MM.1S (cell line): Measurements from ENCODE around the gene NYAP2.

Experiments used
- DNase-seq: peaks from one replicate; pipeline ENCODE4 v3.0.0-alpha.2; 2015
- H2AFZ ChIP-seq: fragments of 300-600 bp; sonication (generic); 2 replicates; pipeline ENCODE4 v1.6.0; 2016; ENCODE audit warnings: antibody characterized with exemption, low read length
- H3F3A ChIP-seq: fragments of 300-600 bp; sonication (generic); 2 replicates; pipeline ENCODE4 v1.6.1; 2016; ENCODE audit warnings: mild to moderate bottlenecking, antibody characterized with exemption, low read length, moderate library complexity, mixed read lengths; ENCODE audit not compliant: insufficient read depth
- H3K27ac ChIP-seq: fragments of 300-600 bp; sonication (generic); 2 replicates; pipeline ENCODE4 v1.5.1; 2016; ENCODE audit warnings: mild to moderate bottlenecking, low read length
- H3K27me3 ChIP-seq: fragments of 300-600 bp; sonication (generic); replicated peaks from 2 replicates; pipeline ENCODE4 v1.6.0; 2016; ENCODE audit warnings: low read length; ENCODE audit not compliant: insufficient read depth
- H3K36me3 ChIP-seq: fragments of 300-600 bp; sonication (generic); replicated peaks from 2 replicates; pipeline ENCODE4 v1.6.1; 2016; ENCODE audit warnings: mild to moderate bottlenecking, low read length, mixed read lengths; ENCODE audit not compliant: insufficient read depth
- H3K4me1 ChIP-seq: fragments of 300-600 bp; sonication (generic); 2 replicates; pipeline ENCODE4 v1.6.1; 2016; ENCODE audit warnings: low read length, mixed read lengths
- H3K4me2 ChIP-seq: fragments of 300-600 bp; sonication (generic); 2 replicates; pipeline ENCODE4 v1.6.0; 2016; ENCODE audit warnings: low read depth, low read length
- H3K4me3 ChIP-seq: fragments of 300-600 bp; sonication (generic); 2 replicates; pipeline ENCODE4 v1.5.1; 2016; ENCODE audit warnings: low read length, mixed read lengths
- H3K79me2 ChIP-seq: fragments of 300-600 bp; sonication (generic); 2 replicates; pipeline ENCODE4 v1.6.1; 2016; ENCODE audit warnings: mixed run types, low read length, mixed read lengths
- H3K9ac ChIP-seq: fragments of 300-600 bp; sonication (generic); 2 replicates; pipeline ENCODE4 v1.6.1; 2016; ENCODE audit warnings: low read length, mixed read lengths
- H3K9me2 ChIP-seq: fragments of 300-600 bp; sonication (generic); replicated peaks from 2 replicates; pipeline ENCODE4 v1.6.1; 2016; ENCODE audit warnings: mild to moderate bottlenecking, low read length, mixed read lengths; ENCODE audit not compliant: insufficient read depth
- H3K9me3 ChIP-seq: fragments of 300-600 bp; sonication (generic); replicated peaks from 2 replicates; pipeline ENCODE4 v1.6.1; 2016; ENCODE audit warnings: mild to moderate bottlenecking, low read length, mixed read lengths; ENCODE audit not compliant: insufficient read depth
- H4K20me1 ChIP-seq: fragments of 300-600 bp; sonication (generic); 2 replicates; pipeline ENCODE4 v1.6.1; 2016; ENCODE audit warnings: mild to moderate bottlenecking, low read length, moderate library complexity, mixed read lengths; ENCODE audit not compliant: insufficient read depth
- CTCF ChIP-seq: fragments of 300-600 bp; sonication (generic); IDR thresholded peaks from 2 replicates; pipeline ENCODE4 v1.5.1; 2016; ENCODE audit warnings: antibody characterized with exemption, low read length, mixed read lengths
- EZH2 ChIP-seq: fragments of 300-600 bp; sonication (generic); optimal IDR thresholded peaks from 2 replicates; pipeline ENCODE3; 2017; ENCODE audit warnings: low read depth, mild to moderate bottlenecking, antibody characterized with exemption, low read length, mixed read lengths
- EZH2phosphoT487 ChIP-seq: fragments of 300-600 bp; sonication (generic); IDR thresholded peaks from 2 replicates; pipeline ENCODE4 v1.6.1; 2018; ENCODE audit warnings: antibody characterized with exemption, low read length

The NYAP2 gene

GRCh38 chr2:225526760-225527390, 127.4 kb downstream of the NYAP2 start:
- H3K27me3 ChIP-seq = no peaks in the 10 kb centered on the region
- no peaks in the 10 kb centered on the region for H3K79me2 ChIP-seq
- TF ChIP-seq EZH2phosphoT487 = no peak
- TF ChIP-seq CTCF = no peak
- TF ChIP-seq EZH2 = no peak
- H3K9me3 ChIP-seq = no peaks in the 10 kb centered on the region
- no peaks in the 10 kb centered on the region for H3F3A ChIP-seq
- no peaks in the 10 kb centered on the region for H4K20me1 ChIP-seq
- no peaks in the 10 kb centered on the region for H3K4me1 ChIP-seq
- H3K27ac ChIP-seq = no peak overlapping the region
- no peak overlapping the region for H3K9ac ChIP-seq
- no peak overlapping the region for H3K4me3 ChIP-seq
- H3K4me2 ChIP-seq = no peak overlapping the region
- H3K9me2 ChIP-seq = no peaks in the 10 kb centered on the region
- H2AFZ ChIP-seq = no peak overlapping the region
- no peaks in the 10 kb centered on the region for H3K36me3 ChIP-seq
- DNase-seq = no peak

DNA sequence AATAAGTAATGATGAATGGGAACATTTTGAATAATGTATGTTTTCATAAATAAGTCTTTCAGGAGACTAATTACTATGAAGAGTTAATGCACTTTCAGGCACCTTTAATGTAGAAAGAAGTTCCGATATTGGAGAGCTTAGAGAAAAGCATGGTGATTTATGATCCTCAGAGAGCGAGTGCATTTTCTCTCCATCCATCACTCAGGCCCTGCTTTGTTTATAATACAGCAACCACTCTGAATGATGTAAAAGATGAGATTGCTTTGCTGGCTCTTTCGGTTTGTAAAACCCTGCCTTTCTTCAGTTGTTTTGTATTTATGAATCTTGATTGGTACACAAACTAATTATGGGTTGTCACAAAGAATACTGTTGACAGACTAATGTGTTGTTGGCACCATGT, 132.0 kb downstream of the NYAP2 start:
- H3K27ac ChIP-seq = no peak overlapping the region
- H3K9ac ChIP-seq = no peak overlapping the region
- H3K4me1 ChIP-seq = no peaks in the 10 kb centered on the region
- H3K4me3 ChIP-seq = no peak overlapping the region
- no peak for DNase-seq
- H3K9me3 ChIP-seq = no peaks in the 10 kb centered on the region
- H3K79me2 ChIP-seq = no peaks in the 10 kb centered on the region
- no peaks in the 10 kb centered on the region for H4K20me1 ChIP-seq
- H3K4me2 ChIP-seq = no peak overlapping the region
- H3K36me3 ChIP-seq = no peaks in the 10 kb centered on the region
- H2AFZ ChIP-seq = no peak overlapping the region
- TF ChIP-seq EZH2phosphoT487 = no peak
- no peak for TF ChIP-seq EZH2
- no peak for TF ChIP-seq CTCF
- no peaks in the 10 kb centered on the region for H3K9me2 ChIP-seq
- no peaks in the 10 kb centered on the region for H3F3A ChIP-seq
- H3K27me3 ChIP-seq = no peaks in the 10 kb centered on the region

- H4K20me1 ChIP-seq = no peaks in the 10 kb centered on the region
- no peaks in the 10 kb centered on the region for H3K9me2 ChIP-seq
- H3K79me2 ChIP-seq = no peaks in the 10 kb centered on the region
- no peaks in the 10 kb centered on the region for H3K9me3 ChIP-seq
- H3K4me3 ChIP-seq = no peak overlapping the region
- no peak for TF ChIP-seq EZH2phosphoT487
- no peak for TF ChIP-seq CTCF
- TF ChIP-seq EZH2 = no peak
- no peaks in the 10 kb centered on the region for H3K27me3 ChIP-seq
- H2AFZ ChIP-seq = no peak overlapping the region
- H3K4me1 ChIP-seq = no peaks in the 10 kb centered on the region
- no peaks in the 10 kb centered on the region for H3K36me3 ChIP-seq
- no peaks in the 10 kb centered on the region for H3F3A ChIP-seq
- no peak for DNase-seq
- no peak overlapping the region for H3K4me2 ChIP-seq
- H3K9ac ChIP-seq = no peak overlapping the region
- no peak overlapping the region for H3K27ac ChIP-seq
Observed at GRCh38 chr2:225532096-225532495, 132.6 kb downstream of the NYAP2 start.
